Stimulated activated CD4-positive, alpha-beta T cell treated with anti-CD3 and anti-CD28 coated beads, Interleukin-1b, Interleukin-23, amount 100 ng/mL, for 1 hour (primary cell): ENCODE data around the gene ANKRD11.
"Not testable (repeated sequence)": the region's sequence is repeated elsewhere in the genome, so short reads cannot be mapped to it uniquely, and the experiment has no call there.

Experiments
- DNase-seq, 2 donors: peaks; one replicate each; pipeline ENCODE4 v3.0.0-alpha.2; 2020; ENCODE audit warnings: low read depth in 2 of 2

ANKRD11 gene

GRCh38 chr16:89347807-89348206, 142.6 kb downstream of the ANKRD11 start:
- no peak for DNase-seq

GRCh38 chr16:89346869-89347268, 143.5 kb downstream of the ANKRD11 start:
- no peak for DNase-seq

- no peak for DNase-seq
Measured at GRCh38 chr16:89345642-89346150, 144.7 kb downstream of the ANKRD11 start.

- DNase-seq, result no peak
Measured at GRCh38 chr16:89344846-89345611, 145.3 kb downstream of the ANKRD11 start.

GRCh38 chr16:89344458-89344834, 145.9 kb downstream of the ANKRD11 start:
- DNase-seq, result no peak

- no peak for DNase-seq
Measured at GRCh38 chr16:89343501-89344457, 146.6 kb downstream of the ANKRD11 start.

- DNase-seq, result no peak
Measured at GRCh38 chr16:89341697-89342694, 148.4 kb downstream of the ANKRD11 start.

GRCh38 chr16:89341279-89341678, 149.1 kb downstream of the ANKRD11 start:
- no peak for DNase-seq

- DNase-seq, result no peak
Measured at GRCh38 chr16:89338863-89339262, 151.5 kb downstream of the ANKRD11 start.

GRCh38 chr16:89337965-89338364, 152.4 kb downstream of the ANKRD11 start:
- no peak for DNase-seq

- DNase-seq, result no peak
Measured at GRCh38 chr16:89335803-89336485, 154.4 kb downstream of the ANKRD11 start.

- DNase-seq, result no peak
Measured at GRCh38 chr16:89334988-89335802, 155.2 kb downstream of the ANKRD11 start.

- DNase-seq, result no peak
Measured at GRCh38 chr16:89334461-89334860, 155.9 kb downstream of the ANKRD11 start.

- DNase-seq, result no peak
Measured at GRCh38 chr16:89334050-89334449, 156.3 kb downstream of the ANKRD11 start.

- DNase-seq, result not testable (repeated sequence)
Measured at GRCh38 chr16:89333401-89334001, 156.9 kb downstream of the ANKRD11 start.

- DNase-seq, result no peak
Measured at GRCh38 chr16:89332902-89333245, 157.5 kb downstream of the ANKRD11 start.

GRCh38 chr16:89332243-89332901, 158.0 kb downstream of the ANKRD11 start:
- no peak for DNase-seq

GRCh38 chr16:89331371-89332109, 158.8 kb downstream of the ANKRD11 start:
- no peak for DNase-seq
